K562 (cell line): ENCODE measurements around the gene TBX19. TPM values are rescaled to one million over a fixed set of nuclear protein-coding genes. Genes with fewer than 3 reads are reported as not detected.

ENCODE experiments used
- ARHGAP35 ChIP-seq: fragments of 450-650 bp; IDR thresholded peaks from 2 replicates; pipeline ENCODE4 v1.6.1; 2018; ENCODE audit not compliant: partially characterized antibody
- CREM ChIP-seq: IDR thresholded peaks from 2 replicates; pipeline ENCODE4 v1.6.1; 2014; ENCODE audit warnings: antibody characterized with exemption, low read depth
- CUX1 ChIP-seq: fragments of 200-800 bp; sonication (Bioruptor generic); IDR thresholded peaks from 2 replicates; pipeline ENCODE4 v1.6.1; 2016; ENCODE audit warnings: missing genetic modification characterization, missing compliant biosample characterization
- CXXC5 ChIP-seq: fragments of 250-450 bp; sonication (Bioruptor Pico); IDR thresholded peaks from 2 replicates; pipeline ENCODE4 v1.8.0; 2022; ENCODE audit warnings: inconsistent platforms, mild to moderate bottlenecking, moderate library complexity
- ILF3 ChIP-seq: fragments of 450-650 bp; IDR thresholded peaks from 2 replicates; pipeline ENCODE4 v1.6.1; 2018; ENCODE audit warnings: antibody characterized with exemption, mild to moderate bottlenecking, moderate library complexity, borderline replicate concordance
- JUND ChIP-seq, 2 experiments: IDR thresholded peaks; 2 replicates in 1 of 2; 3 replicates in 1 of 2; pipeline ENCODE4 v1.6.1; 2011; ENCODE audit warnings: borderline replicate concordance in 2 of 2, low read depth in 2 of 2, low read length in 2 of 2, improper control_type of control experiment in 1 of 2, missing biosample characterization in 1 of 2, missing genetic modification characterization in 1 of 2, missing genetic modification reagents in 1 of 2
- KHSRP ChIP-seq: fragments of 450-650 bp; IDR thresholded peaks from 2 replicates; pipeline ENCODE4 v1.6.1; 2017
- RAD21 ChIP-seq, 2 experiments: fragments of 250-450 bp in 1 of 2; fragments of 450-650 bp in 1 of 2; sonication (Bioruptor Pico) in 1 of 2; formaldehyde crosslinking in 1 of 2; IDR thresholded peaks in 1 of 2; conservative IDR thresholded peaks in 1 of 2; 2 replicates each; pipeline versions ENCODE4 v1.4.0 to v1.8.0; 2020 to 2022; ENCODE audit warnings: mild to moderate bottlenecking in 2 of 2, moderate library complexity in 1 of 2
- polyA plus RNA-seq, 8 experiments: library from polyadenylated mRNA; depleted of rRNA in 4 of 8; stranded (reverse) in 5 of 8; unstranded in 3 of 8; fragments of >200 nt; fragmentation: Nextera tagmentation in 2 of 8; fragmentation: Illumina TruSeq in 1 of 8; extraction: Ambion mirVana in 2 of 8; extraction: Trizol in 1 of 8; gene quantifications; 2 replicates each; pipeline versions ENCODE4 v1.2.1 to v1.2.3, GENCODE V29; 2011 to 2014; ENCODE audit warnings: inconsistent platforms in 1 of 8, missing spikeins in 1 of 8
- total RNA-seq, 7 experiments: library from RNA; depleted of rRNA in 6 of 7; stranded (reverse); fragments of >200 nt in 6 of 7; fragmentation: Illumina TruSeq in 2 of 7; extraction: Trizol in 2 of 7; gene quantifications; 2 replicates each; pipeline versions ENCODE4 v1.2.1 to v1.2.3, GENCODE V29; 2011 to 2021; ENCODE audit warnings: low replicate concordance in 1 of 7

TBX19 gene
- total and polyA plus RNA-seq, 9 of the 15 experiments (the other 6 are each of a cell fraction or from before 2014, with no cell fraction given): 0.32 to 3.1 (median 0.95) TPM

GRCh38 chr1:168234846-168235547 lies 45.7 kb upstream of the TBX19 start (continued):
- TF ChIP-seq CUX1 (CRISPR knock-in tag) (no peak), ILF3 (0 out of 2 replicates have a peak, but pooled peaks have one; percentile 22), RAD21 (CRISPR knock-in tag; conservative IDR thresholded peaks at IDR 0.05 in 1 of 2, IDR thresholded peaks at IDR 0.05 in 1 of 2) (peak; percentile 78 to 92), CREM (0 out of 2 replicates have a peak, but pooled peaks have one; percentile 41), KHSRP (no peak), CXXC5 (CRISPR knock-in tag) (0 out of 2 replicates have a peak, but pooled peaks have one; percentile 21), ARHGAP35 (no peak), JUND (IDR thresholded peaks at IDR 0.05; ENCODE audit: borderline replicate concordance, low read depth, low read length) (0 out of 2 replicates have a peak, but pooled peaks have one; percentile 44), JUND (tag; IDR thresholded peaks at IDR 0.05; ENCODE audit: borderline replicate concordance, low read depth, low read length) (no peak; the same call in 2 of the 3 replicates)
